Fibroblast of lung (primary cell): ENCODE data around the gene BHLHA9.

ENCODE experiments used
- EZH2 ChIP-seq: IDR thresholded peaks from 2 replicates; pipeline ENCODE4 v1.5.1; 2012; ENCODE audit warnings: low read length, control low read depth, mild to moderate bottlenecking; ENCODE audit errors: missing control alignments
- TF ChIP-seq, protein P1 (sequence below), 2 donors: IDR thresholded peaks in 1 of 2; conservative IDR thresholded peaks in 1 of 2; 1 replicate in 1 of 2; 2 replicates in 1 of 2; pipeline ENCODE4 v1.5.1; 2011 to 2012; ENCODE audit warnings: low read length in 2 of 2, control low read depth in 1 of 2, inconsistent platforms in 1 of 2, low read depth in 1 of 2, mild to moderate bottlenecking in 1 of 2

DNA sequence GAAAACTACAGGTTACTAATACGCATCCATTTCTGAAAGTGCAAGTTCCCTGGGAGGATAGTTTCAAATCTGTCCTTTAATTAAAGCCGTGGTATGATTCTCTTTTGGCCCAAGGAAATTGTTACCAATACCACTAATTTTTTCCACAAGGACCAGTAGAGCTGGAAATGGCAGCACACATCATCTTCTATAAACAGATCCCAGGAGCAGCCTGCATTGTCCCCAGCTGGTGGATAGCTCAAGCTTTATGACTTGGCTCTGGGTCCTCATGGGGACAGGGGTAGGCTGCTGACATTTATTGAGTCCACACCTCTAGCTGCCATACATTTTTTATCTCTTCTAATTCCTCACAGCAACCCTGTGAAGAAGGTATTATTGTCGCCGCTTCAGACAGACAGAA, 35.8 kb upstream of the BHLHA9 start:
- TF ChIP-seq, protein P1, sequence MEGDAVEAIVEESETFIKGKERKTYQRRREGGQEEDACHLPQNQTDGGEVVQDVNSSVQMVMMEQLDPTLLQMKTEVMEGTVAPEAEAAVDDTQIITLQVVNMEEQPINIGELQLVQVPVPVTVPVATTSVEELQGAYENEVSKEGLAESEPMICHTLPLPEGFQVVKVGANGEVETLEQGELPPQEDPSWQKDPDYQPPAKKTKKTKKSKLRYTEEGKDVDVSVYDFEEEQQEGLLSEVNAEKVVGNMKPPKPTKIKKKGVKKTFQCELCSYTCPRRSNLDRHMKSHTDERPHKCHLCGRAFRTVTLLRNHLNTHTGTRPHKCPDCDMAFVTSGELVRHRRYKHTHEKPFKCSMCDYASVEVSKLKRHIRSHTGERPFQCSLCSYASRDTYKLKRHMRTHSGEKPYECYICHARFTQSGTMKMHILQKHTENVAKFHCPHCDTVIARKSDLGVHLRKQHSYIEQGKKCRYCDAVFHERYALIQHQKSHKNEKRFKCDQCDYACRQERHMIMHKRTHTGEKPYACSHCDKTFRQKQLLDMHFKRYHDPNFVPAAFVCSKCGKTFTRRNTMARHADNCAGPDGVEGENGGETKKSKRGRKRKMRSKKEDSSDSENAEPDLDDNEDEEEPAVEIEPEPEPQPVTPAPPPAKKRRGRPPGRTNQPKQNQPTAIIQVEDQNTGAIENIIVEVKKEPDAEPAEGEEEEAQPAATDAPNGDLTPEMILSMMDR (conservative IDR thresholded peaks at IDR 0.05 in 1 of 2, IDR thresholded peaks at IDR 0.05 in 1 of 2; ENCODE audit: low read depth in 1 of 2, low read length in 2 of 2) = no peak
- no peak for TF ChIP-seq EZH2
